Esophagus squamous epithelium (tissue), 5 donors: ENCODE results near the gene TUBB1. TPM values are rescaled to one million over a fixed set of nuclear protein-coding genes. Genes with fewer than 3 reads are reported as not detected.

Experiments used
- DNase-seq: peaks from one replicate; lab custom pipeline; 2025; lab: John Stamatoyannopoulos, UW
- H3K27ac ChIP-seq, 4 donors: fragments of 200-600 bp; sonication (generic); one replicate each; pipeline ENCODE4 v1.5.1; 2016 to 2019; ENCODE audit warnings: mild to moderate bottlenecking in 1 of 4
- H3K27me3 ChIP-seq, 4 donors: fragments of 200-600 bp; sonication (generic); 1 replicate in 3 of 4; 2 replicates in 1 of 4; pipeline versions ENCODE4 v1.5.1 to v1.6.0; 2017 to 2021; ENCODE audit warnings: antibody characterized with exemption in 1 of 4
- H3K36me3 ChIP-seq, 3 donors: fragments of 200-600 bp; sonication (generic); one replicate each; pipeline ENCODE4 v1.5.1; 2016 to 2019
- H3K4me1 ChIP-seq, 3 donors: fragments of 200-600 bp; sonication (generic); one replicate each; pipeline ENCODE4 v1.5.1; 2017 to 2019
- H3K4me3 ChIP-seq, 4 donors: fragments of 200-600 bp; sonication (generic); 1 replicate in 3 of 4; 2 replicates in 1 of 4; pipeline ENCODE4 v1.5.1; 2016 to 2019; ENCODE audit warnings: mild to moderate bottlenecking in 2 of 4, moderate library complexity in 1 of 4
- H3K9me3 ChIP-seq, 3 donors: fragments of 200-600 bp; sonication (generic); one replicate each; pipeline ENCODE4 v1.5.1; 2016 to 2019
- CTCF ChIP-seq, 6 experiments: fragments of 450-650 bp in 4 of 6; fragments of 200-600 bp in 2 of 6; sonication (generic) in 2 of 6; IDR thresholded peaks; one replicate each; pipeline ENCODE4 v1.5.1; 2016 to 2019; ENCODE audit warnings: antibody characterized with exemption in 6 of 6, mild to moderate bottlenecking in 4 of 6, moderate library complexity in 4 of 6
- POLR2A ChIP-seq, 4 donors: fragments of 450-650 bp; IDR thresholded peaks; one replicate each; pipeline ENCODE4 v1.6.1; 2017; ENCODE audit warnings: antibody characterized with exemption in 4 of 4, mild to moderate bottlenecking in 4 of 4, moderate library complexity in 3 of 4
- WGBS, 2 donors: methylation state at CpG; one replicate each; pipeline ENCODE4 v1.1.5; 2018; 5-methylcytosine and 5-hydroxymethylcytosine counted together
- intact Hi-C: fragments of 100-400 bp; cut with DNase I; formaldehyde crosslinking; loops from one replicate; pipeline ENCODE4 v1.15.0; 2022
- total RNA-seq, 4 donors: library from RNA; depleted of rRNA; stranded (reverse); fragments of >200 nt; gene quantifications; one replicate each; pipeline ENCODE4 v1.1.0, GENCODE V29; 2016
- donor health status: DM: yes; HTN: yes; CAD: no.

TUBB1 gene
- total RNA-seq, 4 donors from 2014 or later, result 0.19 TPM; not detected in 3

DNA sequence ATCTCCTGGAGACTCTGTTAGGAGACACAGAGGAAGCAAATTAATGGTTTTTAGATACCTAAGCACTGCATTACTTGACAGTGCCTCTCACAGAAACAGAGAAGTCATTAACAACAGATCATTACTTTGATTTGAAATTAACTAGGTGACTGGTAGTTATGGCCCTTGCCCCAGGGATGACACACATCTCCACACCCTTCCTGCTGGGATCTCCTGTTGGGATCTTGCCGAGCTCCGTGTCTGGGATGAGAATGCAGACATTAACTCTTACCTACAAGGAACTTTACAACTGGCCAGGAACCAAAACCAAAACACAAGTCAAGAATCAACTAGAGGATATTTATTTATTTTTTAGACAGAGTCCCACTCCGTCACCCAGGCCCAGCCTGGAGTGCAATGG is 25.6 kb downstream of the TUBB1 start:
- TF ChIP-seq POLR2A (IDR thresholded peaks at IDR 0.05), result no peak
- no peak for TF ChIP-seq CTCF (IDR thresholded peaks at IDR 0.05)
- H3K4me3 ChIP-seq, result no peak overlapping the region
- H3K36me3 ChIP-seq, result no peaks in the 10 kb centered on the region
- peaks cover 0 to 4% (median 0%) of the 10 kb centered on the region in 4 donors for H3K27me3 ChIP-seq
- H3K27ac ChIP-seq, result no peak overlapping the region
- intact Hi-C loops, result no loop called here
- WGBS, 2 donors, result 83 to 90% methylated on average over 2 to 3 of the region's 3 CpGs
- peaks cover 12 to 39% (median 20%) of the 10 kb centered on the region in 3 donors for H3K4me1 ChIP-seq
- no peaks in the 10 kb centered on the region for H3K9me3 ChIP-seq
- no peak for DNase-seq

GRCh38 chr20:59046862-59047261 is 27.6 kb downstream of the TUBB1 start:
- no peak for TF ChIP-seq POLR2A (IDR thresholded peaks at IDR 0.05)
- DNase-seq, result no peak
- H3K4me3 ChIP-seq, result no peak overlapping the region
- H3K4me1 ChIP-seq, result peaks cover 3 to 18% (median 7%) of the 10 kb centered on the region in 3 donors
- 91 to 92% methylated on average over 3 of the region's 3 CpGs for WGBS, 2 donors
- H3K36me3 ChIP-seq, result no peaks in the 10 kb centered on the region
- H3K27me3 ChIP-seq, result peaks cover 0 to 15% (median 0%) of the 10 kb centered on the region in 4 donors
- no peak overlapping the region for H3K27ac ChIP-seq
- H3K9me3 ChIP-seq, result no peaks in the 10 kb centered on the region
- intact Hi-C loops, result no loop called here

- Histone ChIP-seq H3K36me3 (no peaks in the 10 kb centered on the region), H3K27ac (no peak overlapping the region), H3K27me3 (peaks cover 0 to 24% (median 0%) of the 10 kb centered on the region in 4 donors), H3K4me3 (no peak overlapping the region), H3K4me1 (peaks cover 2 to 12% (median 4%) of the 10 kb centered on the region in 3 donors), H3K9me3 (no peaks in the 10 kb centered on the region)
- intact Hi-C loops, result no loop called here
- no peak for TF ChIP-seq POLR2A (IDR thresholded peaks at IDR 0.05)
- TF ChIP-seq CTCF (IDR thresholded peaks at IDR 0.05), result no peak
- DNase-seq, result no peak
- WGBS, 2 donors, result 73 to 78% methylated on average over 5 of the region's 5 CpGs
Observed at GRCh38 chr20:59047938-59048680, 28.9 kb downstream of the TUBB1 start.

- Histone ChIP-seq H3K4me1 (peaks cover 0 to 7% (median 0%) of the 10 kb centered on the region in 3 donors), H3K36me3 (no peaks in the 10 kb centered on the region), H3K9me3 (no peaks in the 10 kb centered on the region), H3K27ac (no peak overlapping the region), H3K27me3 (peaks cover 0 to 27% (median 0%) of the 10 kb centered on the region in 4 donors), H3K4me3 (no peak overlapping the region)
- 81 to 90% methylated on average over 2 of the region's 2 CpGs for WGBS, 2 donors
- no peak for TF ChIP-seq POLR2A (IDR thresholded peaks at IDR 0.05)
- TF ChIP-seq CTCF (IDR thresholded peaks at IDR 0.05), result no peak
- intact Hi-C loops, result no loop called here
- no peak for DNase-seq
Observed at GRCh38 chr20:59048681-59049030, 29.4 kb downstream of the TUBB1 start.

DNA sequence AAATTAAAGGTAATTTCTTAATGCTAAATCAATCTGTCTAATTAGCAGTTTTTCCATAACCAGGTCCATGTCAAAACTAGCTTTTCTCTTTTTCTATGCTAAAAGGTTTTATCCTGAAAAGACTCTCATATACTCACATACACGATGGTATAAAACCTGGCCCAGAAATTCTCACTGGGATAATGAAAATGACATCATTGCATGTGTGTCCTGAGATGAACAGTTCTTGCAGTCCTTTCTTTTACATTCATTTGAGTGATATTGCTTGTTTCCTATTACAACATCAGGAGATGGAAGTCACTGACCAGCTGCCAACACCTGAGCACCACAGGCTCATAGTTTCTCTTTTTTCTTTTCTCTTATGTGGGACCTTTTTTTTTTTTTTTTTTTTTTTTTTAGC is 31.2 kb downstream of the TUBB1 start:
- Histone ChIP-seq H3K4me1 (no peaks in the 10 kb centered on the region), H3K27me3 (peaks cover 0 to 29% (median 0%) of the 10 kb centered on the region in 4 donors), H3K36me3 (no peaks in the 10 kb centered on the region), H3K9me3 (no peaks in the 10 kb centered on the region), H3K4me3 (no peak overlapping the region), H3K27ac (no peak overlapping the region)
- intact Hi-C loops, result no loop called here
- WGBS, 2 donors, result 29 to 64% methylated on average over 1 of the region's 1 CpG
- no peak for TF ChIP-seq CTCF (IDR thresholded peaks at IDR 0.05)
- TF ChIP-seq POLR2A (IDR thresholded peaks at IDR 0.05), result no peak
- no peak for DNase-seq
